HEK293T (cell line): Measurements from ENCODE around the gene NOCT.
"Not testable (repeated sequence)": the region's sequence is repeated elsewhere in the genome, so short reads cannot be mapped to it uniquely, and the experiment has no call there.

Experiments
- CTCF ChIA-PET: fragments of 350-600 bp; formaldehyde crosslinking; extraction: SDS; loops from one replicate; lab custom pipeline; 2021; ENCODE audit warnings: antibody characterized with exemption, inconsistent platforms; lab: Yijun Ruan, JAX
- POLR2A ChIA-PET: fragments of 350-600 bp; formaldehyde crosslinking; extraction: SDS; loops from one replicate; lab custom pipeline; 2020; ENCODE audit warnings: antibody characterized with exemption, inconsistent platforms; lab: Yijun Ruan, JAX
- DNase-seq: peaks from one replicate; pipeline ENCODE4 v3.0.0; 2012; ENCODE audit warnings: mixed read lengths; ENCODE audit errors: extremely low spot score
- ARNT ChIP-seq: fragments of 450-650 bp; IDR thresholded peaks from 2 replicates; pipeline ENCODE4 v1.6.1; 2017; ENCODE audit warnings: mild to moderate bottlenecking
- BHLHE40 ChIP-seq: fragments of 450-650 bp; IDR thresholded peaks from 2 replicates; pipeline ENCODE4 v1.6.1; 2016; ENCODE audit warnings: mild to moderate bottlenecking, moderate library complexity, borderline replicate concordance
- CTBP1 ChIP-seq: fragments of 450-650 bp; IDR thresholded peaks from 2 replicates; pipeline ENCODE4 v1.6.1; 2016; ENCODE audit warnings: borderline replicate concordance
- ELF4 ChIP-seq: fragments of 450-650 bp; IDR thresholded peaks from 2 replicates; pipeline ENCODE4 v1.6.1; 2017; ENCODE audit warnings: antibody characterized with exemption
- FOXA1 ChIP-seq: fragments of 450-650 bp; IDR thresholded peaks from 2 replicates; pipeline ENCODE4 v1.6.1; 2016; ENCODE audit warnings: mild to moderate bottlenecking
- FOXK2 ChIP-seq: fragments of 450-650 bp; IDR thresholded peaks from 2 replicates; pipeline ENCODE4 v1.6.1; 2016; ENCODE audit warnings: mild to moderate bottlenecking
- FOXM1 ChIP-seq: fragments of 450-650 bp; IDR thresholded peaks from 2 replicates; pipeline ENCODE4 v1.6.1; 2017; ENCODE audit warnings: mild to moderate bottlenecking, borderline replicate concordance
- HDGF ChIP-seq: fragments of 450-650 bp; IDR thresholded peaks from 2 replicates; pipeline ENCODE4 v1.6.1; 2017; ENCODE audit warnings: antibody characterized with exemption, borderline replicate concordance
- L3MBTL2 ChIP-seq: fragments of 450-650 bp; conservative IDR thresholded peaks from 2 replicates; pipeline ENCODE4 v1.6.1; 2016; ENCODE audit warnings: mild to moderate bottlenecking
- NFRKB ChIP-seq: fragments of 450-650 bp; IDR thresholded peaks from 2 replicates; pipeline ENCODE4 v1.6.1; 2016; ENCODE audit warnings: mild to moderate bottlenecking, moderate library complexity
- SP1 ChIP-seq: fragments of 450-650 bp; IDR thresholded peaks from 2 replicates; pipeline ENCODE4 v1.6.1; 2017
- SUZ12 ChIP-seq: fragments of 450-650 bp; IDR thresholded peaks from 2 replicates; pipeline ENCODE4 v1.6.1; 2016; ENCODE audit warnings: mild to moderate bottlenecking
- TARDBP ChIP-seq: fragments of 450-650 bp; IDR thresholded peaks from 2 replicates; pipeline ENCODE4 v1.6.1; 2016
- ZNF384 ChIP-seq: fragments of 450-650 bp; IDR thresholded peaks from 2 replicates; pipeline ENCODE4 v1.6.1; 2016
- TF ChIP-seq, protein P1 (sequence below): fragments of 450-650 bp; IDR thresholded peaks from 2 replicates; pipeline ENCODE4 v1.6.1; 2016

The NOCT gene

DNA sequence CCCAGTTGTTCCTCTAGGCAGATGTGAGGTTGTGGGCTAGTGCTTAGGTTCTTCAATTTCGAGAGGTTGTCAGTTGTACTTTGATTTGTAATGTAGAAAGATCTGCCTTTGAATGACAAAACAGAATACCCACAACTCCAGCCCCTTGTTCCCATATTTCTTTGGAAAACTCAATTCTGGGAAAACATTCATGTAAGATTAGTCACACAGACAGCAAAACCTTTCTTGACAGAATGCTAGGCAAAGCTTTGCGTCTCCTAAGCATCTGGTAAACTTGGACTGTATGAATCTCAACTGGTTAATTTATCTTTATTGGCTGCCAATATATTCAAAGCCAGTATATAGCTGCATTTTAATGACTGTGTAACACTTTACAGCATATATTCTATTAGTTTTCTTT is 34.9 kb downstream of the NOCT start:
- DNase-seq = no peak
- CTCF ChIA-PET = no interaction called here
- TF ChIP-seq FOXM1 = no peak
- TF ChIP-seq, protein P1, sequence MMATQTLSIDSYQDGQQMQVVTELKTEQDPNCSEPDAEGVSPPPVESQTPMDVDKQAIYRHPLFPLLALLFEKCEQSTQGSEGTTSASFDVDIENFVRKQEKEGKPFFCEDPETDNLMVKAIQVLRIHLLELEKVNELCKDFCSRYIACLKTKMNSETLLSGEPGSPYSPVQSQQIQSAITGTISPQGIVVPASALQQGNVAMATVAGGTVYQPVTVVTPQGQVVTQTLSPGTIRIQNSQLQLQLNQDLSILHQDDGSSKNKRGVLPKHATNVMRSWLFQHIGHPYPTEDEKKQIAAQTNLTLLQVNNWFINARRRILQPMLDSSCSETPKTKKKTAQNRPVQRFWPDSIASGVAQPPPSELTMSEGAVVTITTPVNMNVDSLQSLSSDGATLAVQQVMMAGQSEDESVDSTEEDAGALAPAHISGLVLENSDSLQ = no peak
- no peak for TF ChIP-seq SP1
- TF ChIP-seq SUZ12 = no peak
- POLR2A ChIA-PET = no interaction called here

DNA sequence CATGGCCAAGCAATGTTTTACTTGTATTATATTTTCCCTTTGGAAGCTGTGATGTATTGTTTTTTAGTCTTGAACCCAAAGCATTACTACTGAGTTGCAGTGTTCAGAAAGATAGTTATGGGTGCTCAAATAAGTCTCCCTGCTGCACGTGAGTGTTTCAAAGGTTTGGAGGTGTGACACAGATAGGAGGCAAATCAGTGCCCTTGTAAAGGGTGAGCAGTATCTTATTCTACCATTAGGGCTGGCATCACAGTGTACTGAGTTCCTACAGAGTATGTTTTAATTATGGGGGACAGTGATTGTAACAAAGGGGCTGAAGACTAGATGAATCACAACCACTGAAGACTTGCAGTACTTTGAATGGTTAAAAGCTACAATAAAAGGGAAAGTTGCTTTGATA is 38.3 kb downstream of the NOCT start:
- TF ChIP-seq SUZ12 (no peak), L3MBTL2 (no peak), NFRKB (no peak), ARNT (no peak), ZNF384 (no peak), FOXK2 (no peak), FOXM1 (no peak), TARDBP (no peak), SP1 (no peak)
- TF ChIP-seq, protein P1 = no peak
- DNase-seq = no peak
- CTCF ChIA-PET = interaction anchor here (1.1 kb wide), 1 partner anchor 10 kb away, joined by 3 read pairs; no protein-coding TSS in a partner anchor
- POLR2A ChIA-PET = no interaction called here

DNA sequence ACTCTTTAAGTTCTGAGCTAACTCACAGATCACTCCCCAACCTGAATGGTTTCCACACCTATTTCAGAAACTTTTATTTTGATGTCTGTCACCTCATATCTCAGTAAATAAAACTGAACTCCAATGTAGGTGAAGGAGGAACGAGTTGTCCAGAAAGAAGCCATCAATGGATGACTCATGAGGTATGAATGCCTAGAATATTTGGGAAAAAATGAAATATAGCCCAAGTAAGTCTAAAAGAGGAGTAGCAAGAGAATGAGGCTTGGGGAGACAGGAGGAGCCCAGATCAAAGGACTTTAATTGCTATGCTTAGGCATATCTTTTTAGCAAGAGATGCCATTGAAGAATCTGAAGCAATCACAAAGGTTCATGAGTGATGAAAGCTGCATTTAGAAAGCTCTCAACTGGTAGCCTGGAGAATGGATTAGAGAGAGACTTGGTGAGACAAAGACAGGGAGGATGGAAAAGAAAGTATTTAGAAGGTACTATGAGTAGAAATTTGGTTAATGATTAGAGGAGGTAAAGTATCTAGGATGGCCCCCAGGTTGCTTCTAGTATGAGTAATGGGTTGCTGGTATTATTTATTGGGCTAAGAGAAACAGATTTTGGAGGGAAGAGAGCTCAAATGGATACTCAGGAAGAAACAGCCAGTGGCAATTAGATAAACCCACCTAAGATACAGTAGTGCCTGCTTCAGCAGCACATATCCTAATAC is 39.4 kb downstream of the NOCT start:
- no peak for DNase-seq
- TF ChIP-seq FOXM1 = no peak
- TF ChIP-seq CTBP1 = no peak
- TF ChIP-seq, protein P1 = no peak
- TF ChIP-seq HDGF = no peak
- TF ChIP-seq SUZ12 = no peak
- TF ChIP-seq L3MBTL2 = no peak
- CTCF ChIA-PET = no interaction called here
- POLR2A ChIA-PET = no interaction called here

DNA sequence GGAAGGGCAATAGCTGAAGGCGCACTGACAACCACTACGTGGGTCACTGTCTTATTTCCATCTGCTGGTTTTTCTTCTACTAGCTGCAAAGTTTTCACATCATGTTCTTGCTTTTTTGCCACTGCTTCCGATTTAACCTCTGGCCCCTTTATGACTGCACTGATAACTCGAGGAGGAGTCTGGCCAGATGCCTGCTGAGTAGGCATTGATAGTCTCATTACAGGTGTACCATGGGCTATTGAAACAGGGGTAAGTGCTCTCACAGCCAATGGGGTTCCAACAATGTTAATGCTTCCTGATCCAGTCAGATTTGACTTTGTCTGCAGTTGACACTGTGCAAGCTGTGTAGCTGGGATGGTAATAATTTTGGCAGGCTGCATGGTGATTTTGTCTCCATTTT is 43.4 kb downstream of the NOCT start:
- CTCF ChIA-PET, DNase-seq: not testable (repeated sequence)
- POLR2A ChIA-PET = interaction anchor here (1.1 kb wide), 1 partner anchor 25 kb away, joined by 3 read pairs; no protein-coding TSS in a partner anchor

DNA sequence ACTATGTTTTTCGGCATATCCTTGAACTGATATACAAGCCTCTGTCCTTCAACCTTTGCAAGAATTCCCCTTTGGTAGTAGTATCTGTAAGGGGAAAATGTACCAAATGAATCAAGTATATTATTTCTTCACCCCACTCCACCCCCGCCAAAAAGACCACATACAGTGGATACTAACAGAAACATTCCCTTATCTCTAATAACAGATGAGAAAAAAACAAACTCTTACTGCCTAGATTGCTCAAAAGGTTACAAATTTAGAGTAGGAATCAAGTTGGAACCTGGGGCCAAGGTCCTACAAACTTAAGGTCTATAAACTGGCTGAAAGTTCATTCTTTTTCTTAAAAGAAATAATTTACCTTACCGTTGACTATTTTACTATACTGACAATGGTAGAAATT is 45.0 kb downstream of the NOCT start:
- CTCF ChIA-PET = no interaction called here
- no peak for DNase-seq
- TF ChIP-seq L3MBTL2 (no peak), CTBP1 (no peak), HDGF (no peak), FOXM1 (no peak), TARDBP (no peak), SUZ12 (no peak)
- POLR2A ChIA-PET = no interaction called here

DNA sequence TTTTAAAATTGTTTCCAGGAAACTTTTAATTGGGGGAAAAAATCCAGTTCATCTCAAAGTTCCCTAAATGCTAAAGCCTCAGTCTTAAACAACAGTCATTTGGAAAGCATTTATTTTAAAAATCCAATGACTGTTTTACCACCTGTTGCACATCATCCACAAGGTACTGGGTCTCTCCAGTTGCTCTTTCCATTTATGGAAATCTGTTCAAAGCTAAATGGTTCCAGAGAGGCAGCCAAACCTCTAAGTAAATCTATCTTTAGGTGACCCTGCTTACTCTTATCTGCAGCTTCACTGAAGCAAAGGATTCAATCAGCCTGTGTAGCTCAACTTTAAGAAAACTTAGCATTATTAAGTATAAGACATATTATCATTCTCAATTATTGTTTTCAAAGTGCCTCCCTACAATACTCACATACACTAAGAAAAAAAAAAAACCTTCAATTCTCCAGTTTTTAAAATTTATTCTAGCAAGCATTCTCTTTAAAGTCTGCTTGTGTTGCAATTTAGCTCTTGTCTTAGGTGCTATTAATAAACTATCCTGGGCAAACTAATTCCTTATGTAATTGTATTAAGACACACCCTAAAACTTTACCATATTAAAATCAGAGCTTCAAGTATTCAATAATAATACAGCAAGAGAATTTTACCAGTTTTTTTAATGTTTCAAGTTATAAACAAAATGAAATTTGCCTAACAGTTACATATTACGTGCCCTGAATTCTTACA is 60.6 kb downstream of the NOCT start:
- POLR2A ChIA-PET = interaction anchor here (1.5 kb wide), 1 partner anchor 224 kb away, joined by 3 read pairs; no protein-coding TSS in a partner anchor
- no peak for DNase-seq
- TF ChIP-seq FOXM1 (no peak), SUZ12 (no peak), HDGF (no peak), TARDBP (no peak), FOXK2 (no peak), ARNT (no peak), ELF4 (no peak), FOXA1 (no peak), SP1 (no peak), CTBP1 (no peak), BHLHE40 (no peak), L3MBTL2 (no peak)
- TF ChIP-seq, protein P1 = no peak
- CTCF ChIA-PET = interaction anchor here (1.8 kb wide), 1 partner anchor 46 kb away, joined by 7 read pairs; no protein-coding TSS in a partner anchor
